CD4-positive, alpha-beta T cell treated with Interleukin-4 for 4 hours (primary cell): ENCODE results near the gene PCTP.
A peak's percentile ranks its signal among the peaks of the same experiment; 100 is the strongest.

Experiments used
- DNase-seq: peaks from one replicate; pipeline ENCODE4 v3.0.0-alpha.2; 2020

Gene PCTP

DNA sequence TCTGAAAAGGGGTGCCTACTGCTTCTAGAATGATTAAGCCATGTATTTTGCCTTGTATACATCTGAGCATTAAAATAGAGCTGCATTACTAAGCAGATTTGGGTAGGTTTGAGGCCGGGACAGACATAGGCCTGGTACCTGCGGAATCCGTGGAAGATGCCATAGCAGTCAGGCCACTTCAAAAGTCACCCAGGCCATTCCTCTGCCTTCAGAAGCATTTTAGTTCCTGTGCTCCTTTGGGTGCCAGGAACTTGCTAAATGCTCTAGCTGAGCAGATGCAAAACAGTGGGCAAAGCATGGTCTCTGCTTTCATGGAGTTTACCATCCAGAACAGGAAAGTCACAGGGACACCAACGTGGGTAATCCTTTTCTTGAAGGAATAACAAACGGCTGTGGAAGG is 22.5 kb upstream of the PCTP start:
- no peak for DNase-seq

DNA sequence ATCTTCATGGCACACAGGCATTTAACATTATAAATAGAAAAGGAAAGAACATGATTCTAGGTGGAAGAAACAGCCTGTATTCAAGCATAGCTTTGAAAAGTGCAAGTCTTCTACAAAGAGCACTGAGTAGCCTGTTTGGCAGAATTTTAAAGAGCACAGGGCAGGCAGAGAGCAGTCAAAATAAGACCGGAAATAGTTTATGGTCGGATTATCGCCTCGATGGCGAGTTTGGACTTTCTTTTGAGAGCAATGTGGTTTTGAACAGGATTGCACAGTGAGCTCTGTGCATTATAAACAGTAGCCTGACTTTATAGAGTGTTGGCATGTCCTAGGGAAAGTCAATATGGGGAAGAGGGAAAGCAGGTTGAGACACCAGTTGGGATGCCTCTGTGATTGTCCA is 22.0 kb upstream of the PCTP start:
- no peak for DNase-seq

DNA sequence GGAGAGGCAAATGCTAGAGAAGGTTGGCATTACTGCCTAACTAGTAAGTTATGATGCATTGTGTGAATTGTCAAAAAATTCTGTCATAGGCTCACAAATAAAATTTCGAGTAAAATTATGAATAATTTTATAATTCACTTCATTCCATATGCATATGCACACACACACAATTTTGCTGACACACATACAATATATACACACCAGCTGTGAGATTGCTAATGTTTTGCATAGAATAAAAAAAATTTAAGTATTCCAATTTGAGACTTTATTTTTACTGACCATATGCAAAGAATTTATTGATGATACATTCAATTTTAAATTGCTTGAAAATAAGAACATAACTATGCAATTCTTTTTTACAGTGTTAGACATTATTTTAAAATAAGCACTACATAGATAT is 21.4 kb upstream of the PCTP start:
- DNase-seq, result no peak

DNA sequence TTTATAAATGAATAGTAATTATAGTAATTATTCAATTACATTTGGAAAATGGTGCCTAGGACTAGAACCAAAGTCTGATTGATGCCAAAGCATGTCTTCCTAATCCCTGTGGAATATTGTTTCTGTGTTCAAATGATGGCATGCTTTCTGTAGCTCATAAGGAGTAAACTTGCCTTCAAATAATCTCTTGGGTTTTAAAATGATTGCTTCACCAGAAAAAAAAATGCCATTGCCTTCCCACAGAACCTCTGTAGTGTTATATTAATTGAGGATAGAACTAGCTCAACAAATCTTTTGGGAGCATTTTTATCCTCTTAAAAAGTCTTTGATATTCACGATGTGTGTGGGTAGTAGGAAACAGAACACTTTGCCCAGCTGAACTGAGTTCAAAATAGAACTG is 20.5 kb upstream of the PCTP start:
- no peak for DNase-seq

DNA sequence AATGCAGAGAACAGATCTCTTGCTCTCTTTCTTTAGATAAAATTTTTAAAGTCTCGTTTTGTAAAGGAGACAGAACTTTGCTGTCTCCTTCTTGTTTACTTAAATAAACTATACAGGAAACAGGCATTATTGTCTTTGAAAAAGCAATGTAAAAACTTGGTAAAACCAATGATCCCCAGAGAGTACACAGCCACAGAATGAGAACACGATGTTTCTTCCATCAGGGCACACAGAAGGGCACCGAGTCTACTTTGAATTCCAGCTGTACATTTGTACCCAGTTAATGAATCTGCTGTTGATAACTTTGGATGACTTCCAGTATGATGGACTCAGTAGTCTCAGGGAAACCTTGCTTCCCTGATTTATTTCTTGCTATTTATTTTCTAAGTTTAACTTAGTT is 20.0 kb upstream of the PCTP start:
- no peak for DNase-seq

DNA sequence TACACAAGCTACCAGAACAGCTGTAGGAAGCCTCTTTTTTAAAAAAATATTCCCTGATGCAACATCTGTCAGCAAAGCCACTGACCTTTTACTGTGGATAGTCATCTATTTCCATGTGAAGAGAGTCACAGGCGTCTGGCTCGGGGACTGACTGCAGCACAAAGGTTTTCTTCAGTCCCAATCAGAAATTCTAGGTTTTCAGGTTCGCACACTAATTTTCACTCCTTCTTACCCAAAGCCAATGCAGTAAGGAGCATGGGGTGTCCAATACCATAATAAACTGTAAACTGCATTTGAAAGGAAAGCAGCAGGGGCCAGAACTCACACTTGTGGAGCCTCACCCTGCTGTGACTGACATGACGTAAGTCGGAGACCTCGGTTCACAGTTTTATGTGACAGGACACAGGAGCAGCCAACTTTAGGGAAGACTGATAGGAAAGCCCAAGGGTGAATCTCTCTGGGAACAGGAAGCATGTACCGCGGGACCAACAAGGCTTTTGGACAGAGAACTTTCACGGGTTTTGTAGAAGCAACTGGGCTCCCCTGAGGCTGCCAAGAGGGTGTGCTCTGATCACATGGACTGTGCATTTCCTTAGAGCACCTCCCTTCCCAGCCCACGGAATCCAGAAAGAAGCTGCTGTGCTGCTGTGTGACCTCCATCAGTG is 19.1 kb upstream of the PCTP start:
- DNase-seq, result no peak

DNA sequence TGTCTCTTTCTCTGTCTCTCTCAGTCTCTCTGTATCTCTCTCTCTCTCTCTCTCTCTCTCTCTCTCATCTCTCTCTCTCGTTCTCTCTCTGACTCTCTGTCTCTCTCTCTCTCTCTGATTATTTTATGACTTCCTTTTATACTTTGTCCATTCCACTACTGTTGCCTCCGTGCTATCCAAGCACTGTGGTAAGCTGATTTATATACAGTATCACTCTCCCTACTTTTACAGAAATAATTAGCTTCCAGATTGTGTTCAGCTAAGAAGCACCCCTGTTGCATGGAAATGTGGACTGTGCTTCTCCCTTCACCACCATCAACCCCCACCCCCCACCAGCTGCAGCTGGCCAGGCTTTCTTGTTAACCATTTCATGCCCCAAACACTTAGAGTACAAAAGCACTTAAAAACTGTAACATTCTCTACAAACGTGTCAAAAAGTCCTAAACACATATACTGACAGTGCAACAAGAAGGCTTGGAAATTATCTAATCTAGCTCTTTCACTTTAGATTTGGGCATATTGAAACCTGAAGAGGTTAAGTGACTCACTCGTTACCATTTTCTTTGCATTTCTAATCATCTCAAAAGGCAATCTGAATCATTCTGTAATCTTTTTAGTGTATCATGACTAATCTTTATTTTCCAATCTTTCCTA is 16.6 kb upstream of the PCTP start:
- DNase-seq, result no peak

DNA sequence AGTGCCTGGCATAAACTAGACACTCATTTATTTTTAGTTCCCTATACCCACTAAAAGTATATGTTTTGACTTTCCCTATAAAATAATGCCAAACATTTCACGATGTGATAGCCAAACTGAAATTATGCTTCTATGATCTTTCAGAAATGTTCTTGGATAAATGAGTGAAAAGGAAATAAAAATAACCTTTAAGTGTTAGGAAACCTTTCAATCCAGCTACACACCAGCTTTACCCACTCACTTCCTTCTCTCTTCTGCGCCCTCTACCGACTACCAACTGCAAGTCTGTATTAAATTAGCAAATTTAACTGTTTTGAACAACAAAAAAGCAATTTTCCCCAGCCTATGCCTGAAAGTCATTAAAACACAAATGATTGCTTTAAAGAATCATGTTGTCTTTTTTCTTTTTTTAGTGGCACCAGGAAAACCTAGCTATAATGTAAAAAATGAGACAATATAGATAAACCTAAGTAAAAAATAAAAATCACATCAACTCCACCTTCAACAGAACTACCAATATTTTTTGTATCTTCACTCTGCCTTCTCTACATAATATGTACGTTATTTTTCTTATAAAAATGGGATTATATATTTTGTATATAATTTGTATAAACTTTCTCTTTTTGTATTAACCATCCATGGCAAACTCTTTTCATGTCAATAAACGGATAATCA is 15.0 kb upstream of the PCTP start:
- DNase-seq, result peak; percentile 49

DNA sequence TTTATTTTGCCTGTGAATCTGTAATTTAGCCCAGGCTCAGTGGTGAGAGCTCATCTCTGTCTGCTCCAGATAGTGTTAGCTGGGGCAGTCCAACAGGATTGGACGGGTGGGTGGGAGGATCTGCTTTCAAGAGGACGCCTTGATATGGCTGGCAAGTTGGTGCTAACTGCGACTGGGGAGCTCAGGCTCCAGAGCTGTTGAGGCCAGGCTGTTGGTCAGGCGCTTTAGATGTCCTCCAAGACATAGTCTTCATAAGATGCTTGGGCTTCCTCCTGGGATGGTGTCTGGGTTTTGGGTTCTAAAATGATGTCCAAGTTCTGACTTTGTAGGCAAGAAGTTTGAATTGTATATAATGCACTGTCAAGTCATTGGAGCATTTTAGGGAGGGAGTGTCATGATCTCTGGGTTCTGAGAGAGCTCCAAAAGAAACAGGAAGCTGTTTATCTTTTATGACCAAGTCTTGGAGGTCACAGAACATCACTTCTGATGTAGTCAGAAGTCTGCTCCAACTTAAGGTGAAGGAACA is 12.8 kb upstream of the PCTP start:
- no peak for DNase-seq

DNA sequence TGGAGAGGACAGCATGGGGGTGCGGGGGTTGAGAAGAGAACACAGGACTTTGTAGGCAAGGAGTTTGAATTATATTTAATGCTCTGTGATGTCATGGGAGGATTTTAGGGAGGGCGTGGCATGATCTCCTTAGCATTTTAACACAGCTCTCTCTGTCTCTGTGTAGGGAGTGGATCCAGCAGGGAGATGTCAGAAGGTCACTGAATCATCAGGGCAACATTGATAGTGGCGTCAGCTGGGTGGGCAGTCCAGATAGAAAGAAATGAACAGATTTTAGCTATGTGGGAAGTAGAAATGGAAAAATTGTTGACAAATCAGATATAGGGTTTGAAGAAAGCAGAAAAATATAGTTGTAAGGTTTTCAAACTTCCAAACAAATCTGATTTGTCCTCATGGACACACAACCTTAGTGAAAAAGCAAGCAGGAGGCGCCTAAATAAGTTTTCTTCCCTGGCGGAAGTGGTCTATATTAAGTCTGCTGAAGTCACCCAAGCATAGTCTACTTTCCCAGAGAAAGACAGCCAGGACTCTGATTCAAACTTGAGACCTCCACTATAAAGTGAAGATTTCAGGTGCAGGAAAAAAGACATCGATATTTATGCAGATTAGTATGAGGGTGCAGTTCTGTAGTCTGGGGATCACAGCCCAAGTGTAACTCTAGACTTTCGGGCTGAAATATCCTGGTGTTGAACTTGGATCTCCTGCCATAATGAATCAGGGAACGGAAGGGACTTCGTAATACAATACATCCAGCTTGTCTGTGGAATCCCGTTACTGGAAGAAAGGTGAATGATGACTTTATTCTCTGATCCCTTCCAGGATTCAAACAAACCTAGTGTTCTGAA is 10.1 kb upstream of the PCTP start:
- DNase-seq, result no peak

DNA sequence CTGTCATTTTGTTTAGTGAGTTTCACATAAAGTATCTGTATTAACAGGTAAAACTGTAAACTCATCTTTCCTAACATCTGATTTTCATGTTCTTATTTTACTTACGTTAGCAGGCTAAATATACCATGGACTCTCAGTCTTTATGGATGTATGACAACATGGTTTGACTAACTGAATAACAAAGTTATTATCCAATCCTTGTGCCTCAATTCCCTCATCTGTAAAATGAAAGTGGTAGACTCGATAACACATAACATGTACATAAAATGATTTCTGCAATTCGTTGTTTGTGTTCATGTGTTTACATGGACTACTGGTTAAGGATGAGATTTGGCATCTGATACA is 9.5 kb upstream of the PCTP start:
- DNase-seq, result no peak

DNA sequence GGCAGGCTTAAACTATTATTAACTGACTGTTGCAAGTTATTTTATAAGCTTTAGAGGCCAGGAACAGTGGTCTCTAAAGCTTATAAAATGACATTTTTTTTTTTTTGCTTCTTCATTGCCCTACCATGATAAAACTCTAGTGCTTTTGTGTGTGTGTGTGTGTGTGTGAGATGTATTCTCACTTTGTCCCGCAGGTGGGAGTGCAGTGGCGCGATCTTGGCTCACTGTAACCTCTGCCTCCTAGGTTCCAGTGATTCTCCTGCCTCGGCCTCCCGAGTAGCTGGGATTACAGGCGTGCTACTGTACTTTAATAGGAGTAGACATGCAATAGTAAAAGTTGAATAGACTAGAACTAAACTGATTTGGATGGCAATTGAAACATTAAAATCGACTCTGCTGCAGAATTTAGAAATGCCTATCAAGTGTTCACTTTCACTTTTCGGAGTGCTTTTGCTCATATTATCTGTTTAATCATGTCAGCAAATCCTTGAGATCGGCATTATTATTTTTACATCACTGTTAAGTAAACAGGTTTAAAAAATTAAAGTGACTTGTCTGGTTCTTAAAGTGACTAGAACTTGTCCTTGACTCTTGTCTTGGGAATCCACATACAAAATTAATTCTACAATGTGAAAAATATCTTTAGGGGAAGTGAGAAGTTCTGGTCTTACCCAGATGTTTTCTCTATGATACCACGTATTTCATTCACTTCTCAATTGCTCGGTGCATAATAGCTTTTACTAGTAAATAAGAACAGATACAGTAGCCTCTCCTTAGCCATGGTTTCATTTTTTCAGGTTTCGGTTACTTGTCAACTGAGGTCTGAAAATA is 8.4 kb upstream of the PCTP start:
- DNase-seq, result no peak

DNA sequence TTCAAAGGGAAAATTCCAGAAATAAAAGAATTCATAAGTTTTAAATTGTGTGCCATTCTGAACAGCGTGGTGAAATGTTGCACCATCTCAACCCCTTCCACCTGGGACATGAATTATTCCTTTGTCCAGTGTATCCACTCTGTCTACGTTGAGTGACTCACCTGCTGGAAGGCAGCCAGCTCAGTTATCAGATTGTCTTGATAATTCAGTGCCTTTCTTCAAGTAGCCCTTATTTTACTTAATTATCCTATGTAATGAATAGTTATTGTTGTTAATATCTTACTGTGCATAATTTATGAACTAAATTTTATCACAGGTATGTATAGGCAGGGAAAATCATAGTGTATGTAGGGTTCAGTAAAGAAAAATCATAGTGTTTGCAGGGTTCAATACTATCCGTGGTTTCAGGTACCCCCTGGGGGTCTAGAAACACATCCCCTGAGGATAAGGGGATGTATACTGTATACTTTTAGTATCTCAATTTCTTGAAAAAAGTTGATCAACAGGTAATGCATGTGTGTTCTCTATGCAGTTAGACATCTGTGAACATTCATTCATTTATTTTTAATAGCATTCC is 7.7 kb upstream of the PCTP start:
- DNase-seq, result no peak

DNA sequence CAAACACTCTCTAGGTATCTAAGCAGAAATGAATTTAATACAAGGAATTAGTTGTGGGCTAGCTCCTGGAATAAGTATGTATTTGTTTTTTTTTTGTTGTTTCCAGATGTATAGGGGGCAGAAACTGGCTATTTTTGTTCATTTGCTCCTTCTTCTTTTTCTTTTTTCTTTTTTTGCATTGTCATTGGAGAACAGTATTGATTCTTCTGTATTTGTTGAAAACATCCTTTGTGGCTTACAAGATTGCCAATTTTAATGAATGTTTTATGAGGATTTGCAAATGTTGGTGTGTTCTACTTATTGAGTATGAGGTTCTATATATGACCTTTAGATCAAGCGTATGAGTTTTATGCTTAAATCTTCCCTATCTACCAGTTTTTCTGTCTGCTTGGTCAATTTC is 5.6 kb upstream of the PCTP start:
- no peak for DNase-seq

DNA sequence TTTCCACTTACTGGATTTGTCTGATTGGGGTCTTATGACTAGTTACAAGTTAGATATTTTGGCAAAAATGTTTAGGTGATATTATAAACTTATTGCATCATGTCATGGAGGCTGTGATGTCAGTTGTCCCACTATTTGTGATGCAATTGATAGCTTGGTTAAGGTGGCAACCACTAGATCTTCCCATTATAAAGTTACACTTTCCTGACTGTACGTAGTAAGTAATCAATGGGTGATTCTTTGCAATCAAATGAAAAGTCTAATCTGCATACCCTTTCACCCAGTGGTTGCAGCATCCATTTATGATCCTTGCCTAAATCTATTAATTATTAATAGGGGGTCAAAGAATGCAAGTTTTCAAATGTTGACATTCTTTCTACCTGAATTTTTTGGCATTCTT is 4.4 kb upstream of the PCTP start:
- DNase-seq, result no peak

DNA sequence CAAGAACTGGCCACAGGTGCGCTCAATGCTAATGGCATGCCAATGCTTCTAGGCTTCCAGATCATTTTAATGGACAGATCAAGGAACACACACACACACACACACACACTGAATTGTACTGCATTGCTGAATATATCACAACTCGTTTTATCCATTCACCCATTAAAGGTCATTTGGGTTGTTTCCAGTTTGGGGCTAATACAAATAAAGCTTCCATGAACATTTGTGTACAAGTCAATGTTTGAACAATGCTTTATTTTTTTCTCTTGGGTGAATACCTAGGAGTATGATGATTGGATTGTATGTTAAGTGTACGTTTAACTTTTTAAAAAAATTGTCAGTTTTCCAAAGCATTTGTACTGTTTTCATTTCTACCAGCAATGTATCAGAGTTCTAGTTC is 3.6 kb upstream of the PCTP start:
- DNase-seq, result no peak

DNA sequence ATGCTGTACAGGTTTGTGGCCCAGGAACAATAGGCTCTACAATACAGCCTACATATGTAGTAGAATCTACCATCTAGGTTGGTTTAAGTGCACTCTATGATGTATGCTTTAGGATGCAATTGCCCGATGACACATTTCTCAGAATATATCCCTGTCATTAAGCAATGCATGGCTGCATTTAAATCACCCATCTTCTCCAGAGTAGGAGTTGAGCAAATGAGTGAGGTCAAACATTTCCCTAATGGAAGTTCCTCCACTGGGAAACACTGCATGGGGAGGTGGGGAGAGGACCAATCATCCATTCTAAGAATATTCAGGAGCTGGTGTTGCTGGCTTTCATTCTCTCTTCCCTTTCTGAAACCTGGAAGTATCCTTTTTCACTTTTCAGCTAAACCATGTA is 2.0 kb upstream of the PCTP start:
- no peak for DNase-seq

DNA sequence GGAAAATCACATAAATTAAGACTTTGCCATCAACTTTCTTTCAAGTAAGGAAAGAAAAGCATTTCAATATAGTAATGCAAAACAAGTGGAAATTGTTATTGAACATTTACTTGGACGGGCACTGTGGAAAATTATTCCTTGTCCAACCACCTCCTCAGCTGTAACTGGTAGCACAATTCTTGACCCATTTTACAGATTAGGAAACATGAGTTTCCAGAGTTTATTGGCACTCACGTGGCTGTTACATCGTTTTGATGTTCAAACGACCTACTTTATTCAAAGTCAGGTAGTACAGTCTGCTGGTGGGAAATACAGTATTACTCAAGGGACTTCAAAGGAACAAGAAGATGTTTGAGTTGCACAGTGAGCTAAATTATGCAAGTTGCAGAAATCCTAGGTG is 866 bp upstream of the PCTP start:
- no peak for DNase-seq

DNA sequence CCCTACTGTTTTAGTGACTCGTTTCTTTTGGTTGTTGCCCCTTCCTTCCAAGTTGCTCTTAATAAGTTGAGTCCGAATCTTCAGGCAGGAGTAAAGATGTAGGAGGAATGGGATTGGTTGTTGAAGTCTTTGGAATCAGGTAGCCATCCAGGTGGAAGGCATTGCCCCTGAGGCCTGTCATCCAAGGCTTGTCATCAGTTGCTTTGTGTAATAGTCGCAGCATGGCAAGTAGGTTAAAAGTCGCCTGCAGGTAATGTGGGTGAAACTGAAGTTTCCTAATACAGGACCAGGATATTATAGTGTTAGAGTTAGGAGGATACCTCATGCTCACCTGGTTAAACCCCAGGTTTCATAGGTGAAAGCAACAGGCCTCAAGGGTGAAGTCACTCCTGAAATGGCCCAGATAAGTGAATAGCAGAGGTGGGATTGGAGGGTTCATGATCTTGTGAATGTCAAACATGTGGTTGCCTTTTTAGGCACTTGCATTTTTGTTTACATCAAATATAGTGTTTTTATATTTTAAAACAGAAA is 934 bp downstream of the PCTP start:
- no peak for DNase-seq

DNA sequence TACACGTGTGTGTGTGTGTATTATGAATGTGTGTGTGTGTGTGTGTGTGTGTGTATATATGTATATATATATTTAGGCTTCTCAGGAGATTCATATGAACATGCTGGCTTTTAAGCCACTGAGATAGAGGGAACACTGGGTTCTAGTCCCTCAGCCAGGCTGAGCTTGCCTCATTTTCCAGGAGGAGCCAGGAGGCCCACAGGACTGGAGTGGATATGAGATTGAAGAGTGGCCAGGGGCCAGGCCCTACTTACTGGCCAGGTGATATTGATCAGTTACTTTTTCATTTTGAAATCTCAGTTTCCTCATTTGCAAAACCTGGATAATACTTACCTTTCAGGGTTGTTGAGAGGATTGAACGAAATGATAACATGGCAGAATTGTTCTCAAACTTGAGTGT is 5.8 kb downstream of the PCTP start:
- DNase-seq, result no peak

DNA sequence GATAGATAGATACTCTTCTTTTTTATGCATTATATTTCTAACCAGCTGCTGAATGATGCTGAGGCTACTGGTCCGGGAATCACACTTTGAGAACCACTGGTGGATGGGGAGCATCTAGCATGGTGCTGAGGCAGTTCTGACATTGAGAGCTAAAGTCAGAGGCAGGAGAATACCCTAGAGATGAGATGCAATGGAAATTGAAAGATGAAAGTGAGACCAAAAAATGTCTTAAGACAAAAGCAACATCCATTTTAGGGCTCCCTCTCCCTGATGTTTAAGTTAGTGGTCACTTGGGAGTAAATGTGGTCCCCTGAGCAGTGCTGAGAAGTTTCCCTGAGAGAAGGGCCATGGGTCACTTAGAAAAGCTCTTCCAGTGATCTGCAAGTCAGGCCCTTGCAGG is 6.8 kb downstream of the PCTP start:
- DNase-seq, result no peak

DNA sequence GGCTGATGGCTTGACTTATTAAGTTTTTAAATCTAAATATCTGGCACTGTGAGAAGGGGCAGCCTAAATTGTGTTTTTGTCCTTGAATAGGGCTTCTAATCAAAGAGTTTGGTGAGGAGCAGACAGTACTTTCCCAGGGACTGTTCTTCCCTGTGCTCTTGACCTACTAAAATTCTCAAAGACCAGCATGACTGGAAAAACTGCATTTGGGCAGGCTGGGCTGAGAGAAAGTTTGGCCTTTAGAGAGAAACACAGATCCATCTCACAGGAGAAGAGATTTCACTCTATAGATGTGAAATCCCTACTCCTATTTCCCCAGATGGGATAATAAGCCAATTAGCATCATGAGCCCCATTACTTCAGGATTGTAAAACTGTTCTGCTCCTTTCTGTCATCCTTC is 7.3 kb downstream of the PCTP start:
- no peak for DNase-seq
